ENCODE results near the gene CLCN4.

- TF ChIP-seq POLR2A (IDR thresholded peaks at IDR 0.05) (no peak), CTCF (IDR thresholded peaks at IDR 0.05) (no peak)
Measured at GRCh38 chrX:10203617-10204016, 46.8 kb downstream of the CLCN4 start.
